HepG2 (cell line): ENCODE measurements around the gene ALG8. TPM values are rescaled to one million over a fixed set of nuclear protein-coding genes. Genes with fewer than 3 reads are reported as not detected.

ENCODE experiments used
- CERS6 ChIP-seq: sonication (generic); formaldehyde crosslinking; IDR thresholded peaks from 2 replicates; pipeline ENCODE4 v1.5.0; 2020; ENCODE audit warnings: missing genetic modification reagents
- EEA1 ChIP-seq: sonication (generic); formaldehyde crosslinking; IDR thresholded peaks from 2 replicates; pipeline ENCODE4 v1.5.1; 2020; ENCODE audit warnings: mild to moderate bottlenecking, missing genetic modification reagents, borderline replicate concordance
- FOXJ3 ChIP-seq: sonication (generic); formaldehyde crosslinking; IDR thresholded peaks from 2 replicates; pipeline ENCODE4 v1.4.0; 2020; ENCODE audit warnings: missing genetic modification reagents, mild to moderate bottlenecking, borderline replicate concordance
- FOXK2 ChIP-seq: fragments of 450-650 bp; IDR thresholded peaks from 2 replicates; pipeline ENCODE4 v1.6.1; 2016
- GATAD2A ChIP-seq: IDR thresholded peaks from 2 replicates; pipeline ENCODE4 v1.6.1; 2016
- HDAC1 ChIP-seq: sonication (generic); formaldehyde crosslinking; IDR thresholded peaks from 2 replicates; pipeline ENCODE4 v1.5.1; 2020; ENCODE audit warnings: mild to moderate bottlenecking, missing genetic modification reagents
- ISL2 ChIP-seq: sonication (generic); formaldehyde crosslinking; IDR thresholded peaks from 2 replicates; pipeline ENCODE4 v1.5.0; 2020; ENCODE audit warnings: missing genetic modification reagents
- JUNB ChIP-seq: sonication (generic); formaldehyde crosslinking; IDR thresholded peaks from 2 replicates; pipeline ENCODE4 v1.8.0; 2022; ENCODE audit warnings: missing genetic modification reagents, mild to moderate bottlenecking, borderline replicate concordance
- NR2F6 ChIP-seq, 2 experiments: IDR thresholded peaks; 2 replicates each; pipeline ENCODE4 v1.6.1; 2016; ENCODE audit warnings: antibody characterized with exemption in 1 of 2, mild to moderate bottlenecking in 1 of 2
- PAXIP1 ChIP-seq: sonication (generic); formaldehyde crosslinking; conservative IDR thresholded peaks from 2 replicates; pipeline ENCODE4 v1.4.0; 2020; ENCODE audit warnings: mild to moderate bottlenecking, missing genetic modification reagents, moderate library complexity
- PHF20 ChIP-seq: sonication (generic); formaldehyde crosslinking; IDR thresholded peaks from 2 replicates; pipeline ENCODE4 v1.5.0; 2020; ENCODE audit warnings: mild to moderate bottlenecking, missing genetic modification reagents
- RNF2 ChIP-seq: fragments of 450-650 bp; conservative IDR thresholded peaks from 2 replicates; pipeline ENCODE4 v1.6.1; 2016; ENCODE audit warnings: low read depth
- TOE1 ChIP-seq: sonication (generic); formaldehyde crosslinking; IDR thresholded peaks from 2 replicates; pipeline ENCODE4 v1.4.0; 2020; ENCODE audit warnings: mild to moderate bottlenecking, missing genetic modification reagents
- TRIM24 ChIP-seq: sonication (generic); formaldehyde crosslinking; IDR thresholded peaks from 2 replicates; pipeline ENCODE4 v1.8.0; 2022; ENCODE audit warnings: mild to moderate bottlenecking, missing genetic modification reagents
- USF2 ChIP-seq, 2 experiments: sonication (generic) in 1 of 2; formaldehyde crosslinking in 1 of 2; IDR thresholded peaks; 2 replicates each; pipeline versions ENCODE4 v1.5.1 to v1.6.1; 2011 to 2020; ENCODE audit warnings: borderline replicate concordance in 1 of 2, low read depth in 1 of 2, low read length in 1 of 2, mild to moderate bottlenecking in 1 of 2, missing genetic modification reagents in 1 of 2, moderate library complexity in 1 of 2
- ZFP91 ChIP-seq: sonication (generic); formaldehyde crosslinking; IDR thresholded peaks from 2 replicates; pipeline ENCODE4 v1.9.0; 2022; ENCODE audit warnings: missing genetic modification reagents, mild to moderate bottlenecking, borderline replicate concordance
- ZNF562 ChIP-seq: sonication (generic); formaldehyde crosslinking; IDR thresholded peaks from 2 replicates; pipeline ENCODE4 v1.8.0; 2022; ENCODE audit warnings: missing genetic modification reagents, borderline replicate concordance
- ZNF800 ChIP-seq: sonication (generic); formaldehyde crosslinking; IDR thresholded peaks from 2 replicates; pipeline ENCODE4 v1.4.0; 2020; ENCODE audit warnings: missing genetic modification reagents
- polyA plus RNA-seq, 8 experiments: library from polyadenylated mRNA; depleted of rRNA in 3 of 8; stranded (reverse) in 7 of 8; unstranded in 1 of 8; fragments of >200 nt; fragmentation: Illumina TruSeq in 4 of 8; extraction: Trizol in 4 of 8; gene quantifications; 2 replicates each; pipeline versions ENCODE4 v1.2.1 to v1.2.3, GENCODE V29; 2011 to 2016; ENCODE audit warnings: low read depth in 4 of 8, missing spikeins in 1 of 8, mixed read lengths in 1 of 8; ENCODE audit not compliant: insufficient read depth in 1 of 8
- total RNA-seq, 5 experiments: library from RNA; depleted of rRNA; stranded (reverse); fragments of >200 nt; fragmentation: Illumina TruSeq; extraction: Trizol; gene quantifications; 2 replicates each; pipeline ENCODE4 v1.2.3, GENCODE V29; 2016; ENCODE audit warnings: low read depth in 1 of 5

Gene ALG8
- total and polyA plus RNA-seq, 2 of the 13 experiments (the other 11 are each of a cell fraction or from before 2014, with no cell fraction given) = 75.8 to 88.0 TPM

GRCh38 chr11:78061088-78061920, 78.1 kb downstream of the ALG8 start (continued):
- TF ChIP-seq ZFP91 = 0 out of 2 replicates have a peak, but pooled peaks have one; percentile 25
- TF ChIP-seq CERS6 (CRISPR knock-in tag) = no peak
- TF ChIP-seq TRIM24 (CRISPR knock-in tag) = no peak
- TF ChIP-seq ZNF562 (CRISPR knock-in tag) = no peak
- TF ChIP-seq TOE1 (CRISPR knock-in tag) = no peak
- TF ChIP-seq GATAD2A (CRISPR knock-in tag) = peak; percentile 38; the same call in 1 of the 2 replicates
- no peak for TF ChIP-seq JUNB
- no peak for TF ChIP-seq FOXJ3 (CRISPR knock-in tag)
- TF ChIP-seq PHF20 (CRISPR knock-in tag) = no peak
- no peak for TF ChIP-seq EEA1
- no peak for TF ChIP-seq RNF2
- TF ChIP-seq HDAC1 = no peak
- TF ChIP-seq NR2F6 (IDR thresholded peaks at IDR 0.05) = peak; percentile 59
- TF ChIP-seq NR2F6 (CRISPR knock-in tag; IDR thresholded peaks at IDR 0.05) = peak; percentile 69
- 0 out of 2 replicates have a peak, but pooled peaks have one; percentile 18 for TF ChIP-seq ISL2 (CRISPR knock-in tag)
- no peak for TF ChIP-seq ZNF800 (CRISPR knock-in tag)
- no peak for TF ChIP-seq USF2 (IDR thresholded peaks at IDR 0.05; ENCODE audit: low read depth, low read length)
- no peak for TF ChIP-seq USF2 (CRISPR knock-in tag; IDR thresholded peaks at IDR 0.05; ENCODE audit: borderline replicate concordance)
- TF ChIP-seq FOXK2 = no peak
- TF ChIP-seq PAXIP1 = peak; percentile 49
